Measurements from ENCODE around the gene KPNA6.
"Not testable (repeated sequence)": the region's sequence is repeated elsewhere in the genome, so short reads cannot be mapped to it uniquely, and the experiment has no call there.

DNA sequence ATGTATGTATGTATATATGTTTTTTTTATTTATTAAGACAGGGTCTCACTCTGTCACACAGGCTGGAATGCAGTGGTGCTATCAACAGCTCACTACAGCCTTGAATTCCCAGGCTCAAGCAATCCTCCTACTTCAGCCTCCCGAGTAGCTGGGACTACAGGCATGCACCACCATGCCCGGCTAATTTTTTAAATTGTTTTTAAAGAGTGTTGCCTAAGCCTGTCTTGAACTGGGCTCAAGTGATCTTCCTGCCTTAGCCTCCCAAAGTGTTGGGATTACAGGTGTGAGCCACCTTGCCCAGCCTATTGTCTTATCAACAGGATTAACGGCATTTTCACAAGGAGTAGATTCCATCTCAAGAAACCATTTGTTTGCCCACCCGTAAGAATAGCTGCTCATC is 5.6 kb downstream of the KPNA6 start:
- TF ChIP-seq, protein P1, sequence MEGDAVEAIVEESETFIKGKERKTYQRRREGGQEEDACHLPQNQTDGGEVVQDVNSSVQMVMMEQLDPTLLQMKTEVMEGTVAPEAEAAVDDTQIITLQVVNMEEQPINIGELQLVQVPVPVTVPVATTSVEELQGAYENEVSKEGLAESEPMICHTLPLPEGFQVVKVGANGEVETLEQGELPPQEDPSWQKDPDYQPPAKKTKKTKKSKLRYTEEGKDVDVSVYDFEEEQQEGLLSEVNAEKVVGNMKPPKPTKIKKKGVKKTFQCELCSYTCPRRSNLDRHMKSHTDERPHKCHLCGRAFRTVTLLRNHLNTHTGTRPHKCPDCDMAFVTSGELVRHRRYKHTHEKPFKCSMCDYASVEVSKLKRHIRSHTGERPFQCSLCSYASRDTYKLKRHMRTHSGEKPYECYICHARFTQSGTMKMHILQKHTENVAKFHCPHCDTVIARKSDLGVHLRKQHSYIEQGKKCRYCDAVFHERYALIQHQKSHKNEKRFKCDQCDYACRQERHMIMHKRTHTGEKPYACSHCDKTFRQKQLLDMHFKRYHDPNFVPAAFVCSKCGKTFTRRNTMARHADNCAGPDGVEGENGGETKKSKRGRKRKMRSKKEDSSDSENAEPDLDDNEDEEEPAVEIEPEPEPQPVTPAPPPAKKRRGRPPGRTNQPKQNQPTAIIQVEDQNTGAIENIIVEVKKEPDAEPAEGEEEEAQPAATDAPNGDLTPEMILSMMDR (IDR thresholded peaks at IDR 0.05) = not testable (repeated sequence)
- not testable (repeated sequence) for TF ChIP-seq POLR2A (IDR thresholded peaks at IDR 0.05)
